ENCODE data around the gene UTP14A. TPM values are rescaled to one million over a fixed set of nuclear protein-coding genes. Genes with fewer than 3 reads are reported as not detected.

UTP14A gene
- total and polyA plus RNA-seq, 2 donors from 2014 or later: 7.7 to 15.3 TPM

GRCh38 chrX:129963729-129964128, 57.8 kb downstream of the UTP14A start:
- Histone ChIP-seq H3K27me3 (ENCODE audit: control insufficient read depth, insufficient read depth, low read length) (no peaks in the 10 kb centered on the region), H3K4me1 (ENCODE audit: control insufficient read depth in 2 of 3, insufficient read depth in 2 of 3, low read depth in 1 of 3, low read length in 3 of 3) (peaks cover 0 to 5% (median 0%) of the 10 kb centered on the region in 3 donors), H3K27ac (ENCODE audit: low read depth in 2 of 2, low read length in 2 of 2) (no peak overlapping the region), H3K9ac (ENCODE audit: low read length in 3 of 3) (no peak overlapping the region), H3K4me3 (ENCODE audit: low read length in 3 of 3) (no peak overlapping the region), H3K9me3 (ENCODE audit: control insufficient read depth in 2 of 3, insufficient read depth in 1 of 3, low read length in 3 of 3) (no peaks in the 10 kb centered on the region), H3K36me3 (ENCODE audit: control insufficient read depth in 2 of 3, insufficient read depth in 3 of 3, low read length in 3 of 3) (no peaks in the 10 kb centered on the region)
- FAIRE-seq: no peak
- TF ChIP-seq, protein P1, sequence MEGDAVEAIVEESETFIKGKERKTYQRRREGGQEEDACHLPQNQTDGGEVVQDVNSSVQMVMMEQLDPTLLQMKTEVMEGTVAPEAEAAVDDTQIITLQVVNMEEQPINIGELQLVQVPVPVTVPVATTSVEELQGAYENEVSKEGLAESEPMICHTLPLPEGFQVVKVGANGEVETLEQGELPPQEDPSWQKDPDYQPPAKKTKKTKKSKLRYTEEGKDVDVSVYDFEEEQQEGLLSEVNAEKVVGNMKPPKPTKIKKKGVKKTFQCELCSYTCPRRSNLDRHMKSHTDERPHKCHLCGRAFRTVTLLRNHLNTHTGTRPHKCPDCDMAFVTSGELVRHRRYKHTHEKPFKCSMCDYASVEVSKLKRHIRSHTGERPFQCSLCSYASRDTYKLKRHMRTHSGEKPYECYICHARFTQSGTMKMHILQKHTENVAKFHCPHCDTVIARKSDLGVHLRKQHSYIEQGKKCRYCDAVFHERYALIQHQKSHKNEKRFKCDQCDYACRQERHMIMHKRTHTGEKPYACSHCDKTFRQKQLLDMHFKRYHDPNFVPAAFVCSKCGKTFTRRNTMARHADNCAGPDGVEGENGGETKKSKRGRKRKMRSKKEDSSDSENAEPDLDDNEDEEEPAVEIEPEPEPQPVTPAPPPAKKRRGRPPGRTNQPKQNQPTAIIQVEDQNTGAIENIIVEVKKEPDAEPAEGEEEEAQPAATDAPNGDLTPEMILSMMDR (IDR thresholded peaks at IDR 0.05; ENCODE audit: borderline replicate concordance, extremely low read depth, insufficient read depth): no peak
- no peak for DNase-seq
- intact Hi-C loops (cut with DNase I): no loop called here

- H3K27ac ChIP-seq (ENCODE audit: low read depth in 2 of 2, low read length in 2 of 2): no peak overlapping the region
- peaks cover 0 to 5% (median 0%) of the 10 kb centered on the region in 3 donors for H3K4me1 ChIP-seq (ENCODE audit: control insufficient read depth in 2 of 3, insufficient read depth in 2 of 3, low read depth in 1 of 3, low read length in 3 of 3)
- no peaks in the 10 kb centered on the region for H3K36me3 ChIP-seq (ENCODE audit: control insufficient read depth in 2 of 3, insufficient read depth in 3 of 3, low read length in 3 of 3)
- FAIRE-seq: no peak
- intact Hi-C loops (cut with DNase I): no loop called here
- H3K4me3 ChIP-seq (ENCODE audit: low read length in 3 of 3): no peak overlapping the region
- H3K27me3 ChIP-seq (ENCODE audit: control insufficient read depth, insufficient read depth, low read length): no peaks in the 10 kb centered on the region
- no peak overlapping the region for H3K9ac ChIP-seq (ENCODE audit: low read length in 3 of 3)
- DNase-seq: no peak
- H3K9me3 ChIP-seq (ENCODE audit: control insufficient read depth in 2 of 3, insufficient read depth in 1 of 3, low read length in 3 of 3): no peaks in the 10 kb centered on the region
- TF ChIP-seq, protein P1 (IDR thresholded peaks at IDR 0.05; ENCODE audit: borderline replicate concordance, extremely low read depth, insufficient read depth): no peak
These were observed 59.2 kb downstream of the UTP14A start for GRCh38 chrX:129965166-129965565.

DNA sequence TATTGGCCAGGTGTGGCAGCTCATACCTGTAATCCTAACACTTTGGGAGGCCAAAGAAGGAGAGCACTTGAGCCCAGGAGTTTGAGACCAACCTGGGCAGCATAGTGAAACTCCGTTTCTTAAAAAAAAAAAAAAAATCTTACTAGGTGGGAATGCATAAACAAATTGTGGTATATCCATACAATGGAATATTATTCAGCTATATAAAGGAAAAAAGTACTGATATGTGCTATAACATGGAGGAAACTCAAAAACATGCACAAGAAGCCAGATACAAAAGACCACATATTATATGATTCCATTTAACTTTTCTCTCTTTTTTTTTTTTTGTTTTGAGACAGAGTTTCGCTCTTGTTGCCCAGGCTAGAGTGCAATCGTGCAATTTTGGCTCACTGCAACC, 63.0 kb downstream of the UTP14A start:
- Histone ChIP-seq H3K36me3 (ENCODE audit: control insufficient read depth in 2 of 3, insufficient read depth in 3 of 3, low read length in 3 of 3) (no peaks in the 10 kb centered on the region), H3K4me3 (ENCODE audit: low read length in 3 of 3) (no peak overlapping the region), H3K9ac (ENCODE audit: low read length in 3 of 3) (no peak overlapping the region), H3K27ac (ENCODE audit: low read depth in 2 of 2, low read length in 2 of 2) (no peak overlapping the region), H3K9me3 (ENCODE audit: control insufficient read depth in 2 of 3, insufficient read depth in 1 of 3, low read length in 3 of 3) (no peaks in the 10 kb centered on the region), H3K4me1 (ENCODE audit: control insufficient read depth in 2 of 3, insufficient read depth in 2 of 3, low read depth in 1 of 3, low read length in 3 of 3) (no peaks in the 10 kb centered on the region), H3K27me3 (ENCODE audit: control insufficient read depth, insufficient read depth, low read length) (no peaks in the 10 kb centered on the region)
- TF ChIP-seq, protein P1 (IDR thresholded peaks at IDR 0.05; ENCODE audit: borderline replicate concordance, extremely low read depth, insufficient read depth): no peak
- FAIRE-seq: no peak
- intact Hi-C loops (cut with DNase I): no loop called here
- DNase-seq: no peak

DNA sequence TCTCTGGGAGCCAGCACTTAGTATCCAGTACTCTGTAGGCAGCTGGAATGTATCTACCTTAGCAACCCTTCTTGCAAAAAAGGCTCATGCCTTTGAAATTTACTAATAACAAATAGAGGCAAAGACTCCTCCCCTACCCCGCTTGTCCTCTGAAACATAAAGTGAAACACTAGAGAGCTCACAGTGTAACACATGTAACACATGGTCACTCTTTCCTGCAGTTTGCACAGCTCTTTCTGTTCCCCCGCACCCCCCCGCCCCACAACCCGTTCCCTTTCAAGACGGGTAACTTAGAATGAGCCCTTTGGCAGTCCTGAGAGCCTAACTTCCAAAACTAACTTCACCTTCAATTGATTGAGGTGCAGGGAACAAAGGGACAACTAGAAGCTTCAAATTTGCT, 70.5 kb downstream of the UTP14A start:
- Histone ChIP-seq H3K4me3 (ENCODE audit: low read length in 3 of 3) (no peak overlapping the region), H3K4me1 (ENCODE audit: control insufficient read depth in 2 of 3, insufficient read depth in 2 of 3, low read depth in 1 of 3, low read length in 3 of 3) (no peaks in the 10 kb centered on the region), H3K27me3 (ENCODE audit: control insufficient read depth, insufficient read depth, low read length) (no peaks in the 10 kb centered on the region), H3K9me3 (ENCODE audit: control insufficient read depth in 2 of 3, insufficient read depth in 1 of 3, low read length in 3 of 3) (no peaks in the 10 kb centered on the region), H3K9ac (ENCODE audit: low read length in 3 of 3) (no peak overlapping the region), H3K27ac (ENCODE audit: low read depth in 2 of 2, low read length in 2 of 2) (no peak overlapping the region), H3K36me3 (ENCODE audit: control insufficient read depth in 2 of 3, insufficient read depth in 3 of 3, low read length in 3 of 3) (no peaks in the 10 kb centered on the region)
- TF ChIP-seq, protein P1 (IDR thresholded peaks at IDR 0.05; ENCODE audit: borderline replicate concordance, extremely low read depth, insufficient read depth): no peak
- DNase-seq (no peak), FAIRE-seq (no peak)
- intact Hi-C loops (cut with DNase I): no loop called here

Measured in kidney (tissue), 14 donors.